KBM-7 (cell line): ENCODE data around the gene ABCG4.
A peak's percentile ranks its signal among the peaks of the same experiment; 100 is the strongest.
"Not testable (repeated sequence)": the region's sequence is repeated elsewhere in the genome, so short reads cannot be mapped to it uniquely, and the experiment has no call there.

Experiments
- DNase-seq: peaks from one replicate; pipeline ENCODE4 v3.0.0-alpha.2; 2015
- in situ Hi-C: fragments of 300-500 bp; cut with MboI; formaldehyde crosslinking; loops from 2 replicates; pipeline ENCODE4 v1.14.3; 2020; ENCODE audit warnings: low sequenced_read_pairs, low pct_unique_long_range_greater_than_20kb, mixed read lengths

Gene ABCG4

GRCh38 chr11:119148720-119149017, 183 bp upstream of the ABCG4 start:
- in situ Hi-C loops: no loop called here
- no peak for DNase-seq

- in situ Hi-C loops: no loop called here
- no peak for DNase-seq
Observed at GRCh38 chr11:119149786-119150275, 979 bp downstream of the ABCG4 start.

- no peak for DNase-seq
- in situ Hi-C loops: no loop called here
Observed at GRCh38 chr11:119152043-119152442, 3.2 kb downstream of the ABCG4 start.

- no peak for DNase-seq
- in situ Hi-C loops: no loop called here
Observed at GRCh38 chr11:119152604-119153003, 3.8 kb downstream of the ABCG4 start.

GRCh38 chr11:119153049-119153818, 4.4 kb downstream of the ABCG4 start:
- no peak for DNase-seq
- in situ Hi-C loops: no loop called here

- DNase-seq: no peak
- in situ Hi-C loops: no loop called here
Observed at GRCh38 chr11:119154178-119154577, 5.3 kb downstream of the ABCG4 start.

- DNase-seq: peak; percentile 32
- in situ Hi-C loops: no loop called here
Observed at GRCh38 chr11:119155733-119156492, 7.1 kb downstream of the ABCG4 start.

- in situ Hi-C loops: no loop called here
- DNase-seq: no peak
Observed at GRCh38 chr11:119156496-119156895, 7.6 kb downstream of the ABCG4 start.

- DNase-seq: no peak
Observed at GRCh38 chr11:119157063-119157462, 8.2 kb downstream of the ABCG4 start.

GRCh38 chr11:119158467-119158866, 9.6 kb downstream of the ABCG4 start:
- no peak for DNase-seq
- in situ Hi-C loops: no loop called here

More at GRCh38 chr11:119157063-119157462, 8.2 kb downstream of the ABCG4 start:
- in situ Hi-C loops: no loop called here

GRCh38 chr11:119160151-119160550, 11.3 kb downstream of the ABCG4 start:
- in situ Hi-C loops: no loop called here
- DNase-seq: no peak

- in situ Hi-C loops: no loop called here
- DNase-seq: no peak
Observed at GRCh38 chr11:119161871-119162270, 13.0 kb downstream of the ABCG4 start.

- in situ Hi-C loops: no loop called here
- no peak for DNase-seq
Observed at GRCh38 chr11:119166368-119167076, 17.7 kb downstream of the ABCG4 start.

GRCh38 chr11:119167077-119167458, 18.2 kb downstream of the ABCG4 start:
- DNase-seq, in situ Hi-C loops: not testable (repeated sequence)

GRCh38 chr11:119167933-119168332, 19.1 kb downstream of the ABCG4 start:
- DNase-seq: no peak
- in situ Hi-C loops: no loop called here

GRCh38 chr11:119168471-119169281, 19.8 kb downstream of the ABCG4 start, which contains the start of gene NLRX1:
Gene NLRX1, plus strand, starts transcription at chr11:119168725. Its CDS starts 2,679 bp downstream, at chr11:119171404.
- peak; percentile 85 for DNase-seq
- in situ Hi-C loops: no loop called here

- in situ Hi-C loops: no loop called here
- peak; percentile 71 for DNase-seq
Observed at GRCh38 chr11:119169282-119169719, 20.4 kb downstream of the ABCG4 start.

GRCh38 chr11:119172513-119172912, 23.7 kb downstream of the ABCG4 start:
- in situ Hi-C loops: no loop called here
- DNase-seq: peak; percentile 66

GRCh38 chr11:119173453-119173852, 24.6 kb downstream of the ABCG4 start:
- in situ Hi-C loops: no loop called here
- no peak for DNase-seq
